IMR-90 (cell line): Measurements from ENCODE around the gene ROBO1. TPM values are rescaled to one million over a fixed set of nuclear protein-coding genes. Genes with fewer than 3 reads are reported as not detected.

ENCODE experiments used
- ATAC-seq: fragments of 200-7000 bp; cut with Tn5 transposase; 2 replicates; pipeline ENCODE4 v1.9.1; 2020; ENCODE audit warnings: low read depth, mild to moderate bottlenecking, moderate library complexity
- BruUV-seq: library from RNA; stranded (reverse); fragments of 400-500 nt; replicated peaks from 2 replicates; lab custom pipeline; 2021; lab: Mats Ljungman, UMichigan
- CTCF ChIA-PET: fragments of 300-600 bp; formaldehyde crosslinking; extraction: SDS; loops from one replicate; lab custom pipeline; 2021; ENCODE audit warnings: antibody characterized with exemption; lab: Yijun Ruan, JAX
- POLR2A ChIA-PET: fragments of 300-600 bp; sonication (Branson Sonifier 250); formaldehyde crosslinking; loops from one replicate; lab custom pipeline; 2022; ENCODE audit warnings: antibody characterized with exemption; ENCODE audit not compliant: unreplicated experiment; lab: Charles Lee
- DNase-seq: peaks from one replicate; pipeline ENCODE4 v3.0.0; 2013
- H2AFZ ChIP-seq: replicated peaks from 2 replicates; pipeline ENCODE3; 2013; ENCODE audit warnings: low read length, mild to moderate bottlenecking; ENCODE audit not compliant: poor library complexity
- H2AK5ac ChIP-seq: 2 replicates; pipeline ENCODE4 v1.6.1; 2013; ENCODE audit warnings: low read depth, low read length, inconsistent platforms
- H2AK9ac ChIP-seq: replicated peaks from 2 replicates; pipeline ENCODE3; 2013; ENCODE audit warnings: mild to moderate bottlenecking, low read depth, low read length, moderate library complexity; ENCODE audit not compliant: poor library complexity
- H2BK120ac ChIP-seq: 2 replicates; pipeline ENCODE4 v1.6.1; 2013; ENCODE audit warnings: low read depth, low read length, inconsistent platforms
- H2BK15ac ChIP-seq: 3 replicates; pipeline ENCODE4 v1.6.1; 2013; ENCODE audit warnings: low read depth, low read length, inconsistent platforms
- H2BK20ac ChIP-seq: 2 replicates; pipeline ENCODE4 v1.6.1; 2013; ENCODE audit warnings: low read depth, mild to moderate bottlenecking, inconsistent platforms, low read length, moderate library complexity
- H2BK5ac ChIP-seq: 2 replicates; pipeline ENCODE4 v1.6.1; 2013; ENCODE audit warnings: mild to moderate bottlenecking, low read depth, low read length, inconsistent platforms; ENCODE audit not compliant: poor library complexity, severe bottlenecking
- H3K14ac ChIP-seq: replicated peaks from 2 replicates; pipeline ENCODE4 v1.6.1; 2013; ENCODE audit warnings: low read depth, low read length, inconsistent platforms
- H3K18ac ChIP-seq: 2 replicates; pipeline ENCODE4 v1.6.1; 2013; ENCODE audit warnings: low read depth, low read length, control low read depth
- H3K23ac ChIP-seq: 2 replicates; pipeline ENCODE4 v1.6.1; 2013; ENCODE audit warnings: low read depth, low read length, inconsistent platforms
- H3K27ac ChIP-seq: 2 replicates; pipeline ENCODE4 v1.5.1; 2013; ENCODE audit warnings: mild to moderate bottlenecking, control low read depth, low read length; ENCODE audit not compliant: insufficient read depth
- H3K27me3 ChIP-seq: 2 replicates; pipeline ENCODE4 v1.6.1; 2013; ENCODE audit warnings: low read length; ENCODE audit not compliant: control insufficient read depth, insufficient read depth
- H3K36me3 ChIP-seq: 2 replicates; pipeline ENCODE4 v1.6.1; 2013; ENCODE audit warnings: low read length, mixed read lengths; ENCODE audit not compliant: control insufficient read depth, insufficient read depth
- H3K4ac ChIP-seq: 2 replicates; pipeline ENCODE4 v1.6.1; 2013; ENCODE audit warnings: low read depth, low read length, inconsistent platforms
- H3K4me1 ChIP-seq: 2 replicates; pipeline ENCODE4 v1.6.1; 2013; ENCODE audit warnings: low read length, mixed read lengths; ENCODE audit not compliant: control insufficient read depth, insufficient read depth
- H3K4me2 ChIP-seq: 2 replicates; pipeline ENCODE4 v1.6.1; 2013; ENCODE audit warnings: low read depth, mild to moderate bottlenecking, control low read depth, low read length, moderate library complexity
- H3K4me3 ChIP-seq: 2 replicates; pipeline ENCODE4 v1.5.1; 2013; ENCODE audit warnings: low read depth, mild to moderate bottlenecking, control low read depth, low read length, moderate library complexity; ENCODE audit not compliant: insufficient read depth
- H3K56ac ChIP-seq: 2 replicates; pipeline ENCODE4 v1.6.1; 2013; ENCODE audit warnings: low read length, inconsistent platforms; ENCODE audit not compliant: insufficient read depth; ENCODE audit errors: extremely low read depth
- H3K79me1 ChIP-seq, 2 experiments: 2 replicates each; pipeline ENCODE4 v1.6.1; 2013; ENCODE audit warnings: low read length in 2 of 2, inconsistent platforms in 1 of 2, low read depth in 1 of 2
- H3K9ac ChIP-seq: 2 replicates; pipeline ENCODE4 v1.6.1; 2013; ENCODE audit warnings: low read depth, low read length, control low read depth
- H3K9me1 ChIP-seq: 2 replicates; pipeline ENCODE4 v1.6.1; 2013; ENCODE audit warnings: low read length, inconsistent platforms; ENCODE audit not compliant: insufficient read depth
- H3K9me3 ChIP-seq: 2 replicates; pipeline ENCODE4 v1.6.1; 2013; ENCODE audit warnings: low read length; ENCODE audit not compliant: control insufficient read depth, insufficient read depth
- H4K20me1 ChIP-seq: 2 replicates; pipeline ENCODE4 v1.6.1; 2013; ENCODE audit warnings: low read length, inconsistent platforms; ENCODE audit not compliant: insufficient read depth
- H4K5ac ChIP-seq: 2 replicates; pipeline ENCODE4 v1.6.1; 2013; ENCODE audit warnings: mild to moderate bottlenecking, low read depth, low read length, control low read depth
- H4K8ac ChIP-seq, 2 experiments: 2 replicates each; pipeline ENCODE4 v1.6.1; 2013; ENCODE audit warnings: low read depth in 2 of 2, low read length in 2 of 2, control low read depth in 1 of 2, inconsistent platforms in 1 of 2
- H4K91ac ChIP-seq: 2 replicates; pipeline ENCODE4 v1.6.1; 2013; ENCODE audit warnings: low read depth, low read length, inconsistent platforms; ENCODE audit not compliant: insufficient read depth
- BHLHE40 ChIP-seq: fragments of 150-350 bp; IDR thresholded peaks from 2 replicates; pipeline ENCODE4 v1.6.1; 2016; ENCODE audit warnings: mild to moderate bottlenecking, low read depth, low read length
- CEBPB ChIP-seq: IDR thresholded peaks from 2 replicates; pipeline ENCODE4 v1.6.1; 2012; ENCODE audit warnings: low read depth, low read length, improper control_type of control experiment
- CHD1 ChIP-seq: IDR thresholded peaks from 2 replicates; pipeline ENCODE4 v1.6.1; 2012; ENCODE audit warnings: low read depth, low read length, improper control_type of control experiment
- ELK1 ChIP-seq: fragments of 150-350 bp; IDR thresholded peaks from 2 replicates; pipeline ENCODE4 v1.6.1; 2016; ENCODE audit warnings: low read depth, mild to moderate bottlenecking, low read length, moderate library complexity, borderline replicate concordance
- FOS ChIP-seq: fragments of 150-350 bp; IDR thresholded peaks from 2 replicates; pipeline ENCODE4 v1.6.1; 2016; ENCODE audit warnings: low read depth, low read length
- MAFK ChIP-seq: IDR thresholded peaks from 2 replicates; pipeline ENCODE4 v1.6.1; 2012; ENCODE audit warnings: low read depth, low read length, improper control_type of control experiment
- MAZ ChIP-seq: IDR thresholded peaks from 2 replicates; pipeline ENCODE4 v1.6.1; 2012; ENCODE audit warnings: low read depth, mild to moderate bottlenecking, low read length, improper control_type of control experiment, moderate library complexity, borderline replicate concordance
- MXI1 ChIP-seq: IDR thresholded peaks from 2 replicates; pipeline ENCODE4 v1.6.1; 2012; ENCODE audit warnings: low read depth, mild to moderate bottlenecking, low read length, moderate library complexity, borderline replicate concordance
- NFE2L2 ChIP-seq: fragments of 150-350 bp; IDR thresholded peaks from 2 replicates; pipeline ENCODE4 v1.6.1; 2016; ENCODE audit warnings: low read depth, mild to moderate bottlenecking, low read length
- POLR2A ChIP-seq: IDR thresholded peaks from 2 replicates; pipeline ENCODE4 v1.6.1; 2012; ENCODE audit warnings: mild to moderate bottlenecking, low read depth, low read length
- RAD21 ChIP-seq: IDR thresholded peaks from 2 replicates; pipeline ENCODE4 v1.6.1; 2012; ENCODE audit warnings: low read length, improper control_type of control experiment
- RCOR1 ChIP-seq: IDR thresholded peaks from 2 replicates; pipeline ENCODE4 v1.6.1; 2012; ENCODE audit warnings: mild to moderate bottlenecking, low read length, improper control_type of control experiment; ENCODE audit not compliant: insufficient replicate concordance
- RFX5 ChIP-seq: IDR thresholded peaks from 2 replicates; pipeline ENCODE4 v1.8.0; 2012; ENCODE audit warnings: low read depth, mild to moderate bottlenecking, low read length, moderate library complexity
- SMC3 ChIP-seq: fragments of 150-350 bp; IDR thresholded peaks from 2 replicates; pipeline ENCODE4 v1.6.1; 2016; ENCODE audit warnings: low read depth, mild to moderate bottlenecking, antibody characterized with exemption, low read length, moderate library complexity
- USF2 ChIP-seq: fragments of 150-350 bp; IDR thresholded peaks from 2 replicates; pipeline ENCODE4 v1.6.1; 2017; ENCODE audit warnings: mild to moderate bottlenecking, antibody characterized with exemption, low read length, low read depth
- WGBS, 2 experiments: methylation state at CpG; one replicate each; pipeline versions ENCODE4 v1.1.5 to v1.1.7; 2013; ENCODE audit warnings: missing lambda C conversion rate in 2 of 2; ENCODE audit not compliant: insufficient read length in 1 of 2; ENCODE audit errors: extremely low coverage in 2 of 2; 5-methylcytosine and 5-hydroxymethylcytosine counted together
- dilution Hi-C: fragments of 300-500 bp; cut with HindIII; formaldehyde crosslinking; loops from one replicate; pipeline ENCODE4 v1.14.3; 2018; ENCODE audit warnings: low sequenced_read_pairs; ENCODE audit not compliant: unreplicated experiment
- in situ Hi-C: fragments of 300-500 bp; cut with MboI; formaldehyde crosslinking; loops from 3 replicates; pipeline ENCODE4 v1.14.3; 2019; ENCODE audit warnings: low sequenced_read_pairs, inconsistent platforms, mixed read lengths
- intact Hi-C: fragments of 100-400 bp; cut with micrococcal nuclease; formaldehyde crosslinking; loops from 2 replicates; pipeline ENCODE4 v1.10.0; 2022
- polyA plus RNA-seq, 3 experiments: library from polyadenylated mRNA; depleted of rRNA; stranded (reverse); fragments of >200 nt; gene quantifications; 2 replicates each; pipeline ENCODE4 v1.2.3, GENCODE V29; 2012; ENCODE audit warnings: low replicate concordance in 1 of 3
- total RNA-seq: library from RNA; depleted of rRNA; stranded (reverse); fragments of >200 nt; gene quantifications from 2 replicates; pipeline ENCODE4 v1.2.3, GENCODE V29; 2012

ROBO1 gene
- total and polyA plus RNA-seq, 2 of the 4 experiments (the other 2 are of a cell fraction), result 24.1 to 53.9 TPM

GRCh38 chr3:78621061-78621716 is 1146.6 kb downstream of the ROBO1 start:
- TF ChIP-seq RAD21, result no peak
- TF ChIP-seq POLR2A, result no peak
- TF ChIP-seq MAFK, result no peak
- TF ChIP-seq CEBPB, result no peak
- TF ChIP-seq MXI1, result no peak
- TF ChIP-seq CHD1, result no peak
- TF ChIP-seq USF2, result no peak
- TF ChIP-seq RFX5, result no peak
- TF ChIP-seq NFE2L2, result no peak
- no peak for TF ChIP-seq RCOR1
- no peak for TF ChIP-seq BHLHE40
- TF ChIP-seq MAZ, result no peak
- no peak for TF ChIP-seq SMC3
- no peak for TF ChIP-seq ELK1
- no peak for TF ChIP-seq FOS
- no peak overlapping the region for H3K9ac ChIP-seq
- H3K79me1 ChIP-seq, result no peaks in the 10 kb centered on the region
- ChIA-PET POLR2A (no interaction called here), CTCF (interaction anchor here (0.5 kb wide), 1 partner anchor 1585 kb away, joined by 4 read pairs; no protein-coding TSS in a partner anchor)
- H2AFZ ChIP-seq, result no peak overlapping the region
- H4K91ac ChIP-seq, result no peak overlapping the region
- DNase-seq (no peak), ATAC-seq (no peak)
- H3K9me1 ChIP-seq, result no peaks in the 10 kb centered on the region
- H2BK15ac ChIP-seq, result no peak overlapping the region
- no peak overlapping the region for H2AK9ac ChIP-seq
- no peak overlapping the region for H3K56ac ChIP-seq
- peaks cover 8% of the 10 kb centered on the region; the same call in 1 of the 2 replicates for H3K36me3 ChIP-seq
- no peak overlapping the region for H2AK5ac ChIP-seq
- no peaks in the 10 kb centered on the region for H4K20me1 ChIP-seq
- H3K4me2 ChIP-seq, result no peak overlapping the region
- no TSS peak for BruUV-seq
- H3K9me3 ChIP-seq, result no peaks in the 10 kb centered on the region
- H3K23ac ChIP-seq, result no peak overlapping the region
- WGBS, 2 experiments, result no CpG with 5 or more reads among the region's 3 CpGs
- no peak overlapping the region for H3K4ac ChIP-seq
- H3K4me1 ChIP-seq, result no peaks in the 10 kb centered on the region
- intact Hi-C loops (no loop called here), dilution Hi-C loops (no loop called here), in situ Hi-C loops (no loop called here)
- H3K18ac ChIP-seq, result no peak overlapping the region
- no peak overlapping the region for H3K4me3 ChIP-seq
- no peak overlapping the region for H2BK120ac ChIP-seq
- no peak overlapping the region for H4K5ac ChIP-seq
- H4K8ac ChIP-seq, result no peak overlapping the region
- H2BK20ac ChIP-seq, result no peak overlapping the region
- no peak overlapping the region for H3K27ac ChIP-seq
- H2BK5ac ChIP-seq, result no peak overlapping the region
- H3K14ac ChIP-seq, result no peak overlapping the region
- H3K27me3 ChIP-seq, result no peaks in the 10 kb centered on the region
